WTC11 (cell line): ENCODE data around the gene SLC37A3.

Experiments
- ATF1 ChIP-seq: sonication (generic); formaldehyde crosslinking; IDR thresholded peaks from 2 replicates; pipeline ENCODE4 v1.8.1; 2023; ENCODE audit warnings: mild to moderate bottlenecking, moderate library complexity, missing genetic modification reagents
- ATF6 ChIP-seq: sonication (generic); formaldehyde crosslinking; IDR thresholded peaks from 2 replicates; pipeline ENCODE4 v1.8.1; 2023; ENCODE audit warnings: mild to moderate bottlenecking, missing genetic modification reagents
- CBFB ChIP-seq: sonication (generic); formaldehyde crosslinking; IDR thresholded peaks from 2 replicates; pipeline ENCODE4 v1.8.1; 2022; ENCODE audit warnings: mild to moderate bottlenecking, low read depth, missing genetic modification reagents
- CTCF ChIP-seq: fragments of 200-600 bp; IDR thresholded peaks from 2 replicates; pipeline ENCODE4 v1.8.0; 2022; ENCODE audit warnings: antibody characterized with exemption
- ESRRA ChIP-seq: sonication (generic); formaldehyde crosslinking; IDR thresholded peaks from 2 replicates; pipeline ENCODE4 v1.8.1; 2022; ENCODE audit warnings: mild to moderate bottlenecking, missing genetic modification reagents, borderline replicate concordance
- GABPB1 ChIP-seq: sonication (generic); formaldehyde crosslinking; IDR thresholded peaks from 2 replicates; pipeline ENCODE4 v1.8.1; 2023; ENCODE audit warnings: mild to moderate bottlenecking, missing genetic modification reagents
- MAX ChIP-seq: sonication (generic); formaldehyde crosslinking; IDR thresholded peaks from 2 replicates; pipeline ENCODE4 v1.8.0; 2022; ENCODE audit warnings: mild to moderate bottlenecking, missing genetic modification reagents
- NFYB ChIP-seq: sonication (generic); formaldehyde crosslinking; conservative IDR thresholded peaks from 2 replicates; pipeline ENCODE4 v1.8.0; 2022; ENCODE audit warnings: low read depth, missing genetic modification reagents
- PREB ChIP-seq: sonication (generic); formaldehyde crosslinking; IDR thresholded peaks from 2 replicates; pipeline ENCODE4 v1.8.1; 2022; ENCODE audit warnings: mild to moderate bottlenecking, missing genetic modification reagents, moderate library complexity, borderline replicate concordance
- TEAD4 ChIP-seq: sonication (generic); formaldehyde crosslinking; IDR thresholded peaks from 2 replicates; pipeline ENCODE4 v1.8.0; 2022; ENCODE audit warnings: mild to moderate bottlenecking, missing genetic modification reagents
- USF2 ChIP-seq: sonication (generic); formaldehyde crosslinking; IDR thresholded peaks from 2 replicates; pipeline ENCODE4 v1.8.1; 2023; ENCODE audit warnings: mild to moderate bottlenecking, missing genetic modification reagents, moderate library complexity
- ZNF121 ChIP-seq: sonication (generic); formaldehyde crosslinking; IDR thresholded peaks from 2 replicates; pipeline ENCODE4 v1.8.0; 2023; ENCODE audit warnings: missing genetic modification reagents
- ZNF416 ChIP-seq: fragments of 250-450 bp; sonication (Bioruptor Pico); IDR thresholded peaks from 2 replicates; pipeline ENCODE4 v1.9.0; 2021; ENCODE audit warnings: mild to moderate bottlenecking, inconsistent platforms

GRCh38 chr7:140316165-140316661 lies 82.1 kb downstream of the SLC37A3 start:
- TF ChIP-seq MAX (CRISPR knock-in tag) (no peak), TEAD4 (CRISPR knock-in tag) (no peak), ZNF416 (CRISPR knock-in tag) (no peak), ESRRA (no peak), CTCF (no peak), CBFB (CRISPR knock-in tag) (no peak), GABPB1 (CRISPR knock-in tag) (no peak), ATF1 (no peak), NFYB (CRISPR knock-in tag) (no peak), ZNF121 (CRISPR knock-in tag) (no peak), ATF6 (CRISPR knock-in tag) (no peak), PREB (CRISPR knock-in tag) (no peak), USF2 (CRISPR knock-in tag) (no peak)
